Mucosa of descending colon (tissue), 3 donors: ENCODE results near the gene ITPKB. TPM values are rescaled to one million over a fixed set of nuclear protein-coding genes. Genes with fewer than 3 reads are reported as not detected.

Experiments
- ATAC-seq: fragments of 200-7000 bp; cut with Tn5 transposase; one replicate; pipeline ENCODE4 v1.9.1; 2020; ENCODE audit warnings: mild to moderate bottlenecking, moderate library complexity
- DNase-seq, 3 donors: peaks; one replicate each; pipeline ENCODE4 v3.0.0-alpha.2; 2020
- H3K36me3 ChIP-seq: fragments of 200-600 bp; one replicate; pipeline ENCODE4 v1.8.0; 2021; ENCODE audit warnings: low read depth, mild to moderate bottlenecking
- H3K4me1 ChIP-seq: fragments of 200-600 bp; one replicate; pipeline ENCODE4 v1.8.0; 2021; ENCODE audit warnings: low read depth, mild to moderate bottlenecking
- H3K4me3 ChIP-seq: fragments of 200-600 bp; one replicate; pipeline ENCODE4 v1.8.0; 2021; ENCODE audit warnings: mild to moderate bottlenecking
- H3K9me3 ChIP-seq: fragments of 200-600 bp; one replicate; pipeline ENCODE4 v1.8.0; 2021; ENCODE audit warnings: mild to moderate bottlenecking
- CTCF ChIP-seq: fragments of 200-600 bp; IDR thresholded peaks from one replicate; pipeline ENCODE4 v1.8.0; 2022; ENCODE audit warnings: antibody characterized with exemption, mild to moderate bottlenecking
- intact Hi-C, 2 donors: fragments of 100-400 bp; cut with DNase I in 1 of 2; cut with micrococcal nuclease in 1 of 2; formaldehyde crosslinking; loops; one replicate each; pipeline versions ENCODE4 v1.11.0 to v1.11.1; 2022; cut with DNase I, micrococcal nuclease
- total RNA-seq, 3 donors: library from RNA; stranded (reverse); fragmentation: NEBNext Ultra II Directional in 2 of 3; extraction: Animal tissue kit (Norgen Biotek cat#: 25700) in 2 of 3; gene quantifications; one replicate each; pipeline versions ENCODE4 v1.2.1 to v1.2.4, GENCODE V29; 2021 to 2023
- donor health status: DM: no; HTN: no; CAD: no; lungs with moderate emphysema.
- donor health status: DM: no; HTN: no; CAD: no.
- donor health status: DM: no; HTN: yes; CAD: no.

ITPKB gene
- total RNA-seq, 3 donors from 2014 or later: 9.5 to 90.3 (median 11.7) TPM

- no peak for TF ChIP-seq CTCF
- intact Hi-C loops: no loop called here
- no peak for DNase-seq
Observed at GRCh38 chr1:226728448-226728847, 10.6 kb downstream of the ITPKB start.

GRCh38 chr1:226725897-226726267 is 13.2 kb downstream of the ITPKB start:
- no peak for ATAC-seq
- Histone ChIP-seq H3K4me3 (no peak overlapping the region), H3K9me3 (no peaks in the 10 kb centered on the region), H3K36me3 (no peaks in the 10 kb centered on the region), H3K4me1 (peaks cover 16% of the 10 kb centered on the region)
- TF ChIP-seq CTCF: no peak
- no peak for DNase-seq
- intact Hi-C loops: no loop called here

More at GRCh38 chr1:226728448-226728847, 10.6 kb downstream of the ITPKB start:
- H3K4me1 ChIP-seq: peaks cover 8% of the 10 kb centered on the region
- H3K4me3 ChIP-seq: no peak overlapping the region
- ATAC-seq: peak; percentile 12
- no peaks in the 10 kb centered on the region for H3K9me3 ChIP-seq
- H3K36me3 ChIP-seq: no peaks in the 10 kb centered on the region

GRCh38 chr1:226723657-226724532 is 15.2 kb downstream of the ITPKB start:
- Histone ChIP-seq H3K4me3 (no peak overlapping the region), H3K36me3 (no peaks in the 10 kb centered on the region), H3K9me3 (no peaks in the 10 kb centered on the region), H3K4me1 (peaks cover 19% of the 10 kb centered on the region)
- DNase-seq (no peak), ATAC-seq (no peak)
- intact Hi-C loops: no loop called here
- TF ChIP-seq CTCF: no peak

GRCh38 chr1:226722901-226723656 is 16.0 kb downstream of the ITPKB start:
- ATAC-seq: peak; percentile 29
- intact Hi-C loops: no loop called here
- DNase-seq: no peak

More at GRCh38 chr1:226722901-226723656, 16.0 kb downstream of the ITPKB start:
- H3K9me3 ChIP-seq: no peaks in the 10 kb centered on the region
- H3K4me1 ChIP-seq: peaks cover 19% of the 10 kb centered on the region
- TF ChIP-seq CTCF: no peak
- H3K36me3 ChIP-seq: no peaks in the 10 kb centered on the region
- H3K4me3 ChIP-seq: no peak overlapping the region
